Transverse colon (tissue), 4 donors: ENCODE data around the gene ZNHIT3. TPM values are rescaled to one million over a fixed set of nuclear protein-coding genes. Genes with fewer than 3 reads are reported as not detected.
A peak's percentile ranks its signal among the peaks of the same experiment; 100 is the strongest.

Experiments used
- DNase-seq: peaks from one replicate; pipeline ENCODE4 v3.0.0-alpha.2; 2019
- H3K27ac ChIP-seq, 4 donors: fragments of 200-600 bp; sonication (generic); 2 replicates each; pipeline ENCODE4 v1.5.1; 2016 to 2018; ENCODE audit warnings: inconsistent platforms in 4 of 4
- H3K27me3 ChIP-seq: fragments of 200-600 bp; sonication (generic); 2 replicates; pipeline ENCODE4 v1.5.1; 2017; ENCODE audit warnings: inconsistent platforms
- H3K36me3 ChIP-seq, 4 donors: fragments of 200-600 bp; sonication (generic); 2 replicates each; pipeline ENCODE4 v1.5.1; 2017 to 2019; ENCODE audit warnings: inconsistent platforms in 4 of 4
- H3K4me1 ChIP-seq, 4 donors: fragments of 200-600 bp; sonication (generic); 2 replicates each; pipeline ENCODE4 v1.5.1; 2017 to 2020; ENCODE audit warnings: inconsistent platforms in 4 of 4
- H3K4me3 ChIP-seq, 4 donors: fragments of 200-600 bp; sonication (generic); 1 replicate in 1 of 4; 2 replicates in 3 of 4; pipeline versions ENCODE4 v1.5.1 to v1.6.1; 2017 to 2019; ENCODE audit warnings: inconsistent platforms in 4 of 4
- H3K9me3 ChIP-seq, 2 donors: fragments of 200-600 bp; sonication (generic); 2 replicates each; pipeline ENCODE4 v1.5.1; 2017 to 2019; ENCODE audit warnings: inconsistent platforms in 2 of 2
- EP300 ChIP-seq: sonication (generic); formaldehyde crosslinking; IDR thresholded peaks from one replicate; pipeline ENCODE4 v1.6.1; 2017; ENCODE audit warnings: antibody characterized with exemption, low read depth
- POLR2A ChIP-seq: fragments of 450-650 bp; IDR thresholded peaks from one replicate; pipeline ENCODE4 v1.6.1; 2016; ENCODE audit warnings: antibody characterized with exemption, mild to moderate bottlenecking, moderate library complexity
- POLR2AphosphoS5 ChIP-seq, 3 donors: sonication (generic); formaldehyde crosslinking; IDR thresholded peaks; one replicate each; pipeline ENCODE4 v1.6.1; 2016; ENCODE audit warnings: antibody characterized with exemption in 3 of 3
- WGBS, 2 donors: methylation state at CpG; one replicate each; pipeline ENCODE4 v1.1.5; 2018; ENCODE audit warnings: low coverage in 1 of 2; 5-methylcytosine and 5-hydroxymethylcytosine counted together
- in situ Hi-C, 4 donors: fragments of 200-750 bp; cut with MboI; loops; one replicate each; pipeline versions ENCODE4 v1.15.0 to v1.15.1; 2017; ENCODE audit warnings: low sequenced_read_pairs in 3 of 4, low pct_ligation_motif_present in 1 of 4, low pct_unique_long_range_greater_than_20kb in 1 of 4
- intact Hi-C: fragments of 100-400 bp; cut with DNase I; formaldehyde crosslinking; loops from one replicate; pipeline ENCODE4 v1.15.1; 2023; ENCODE audit warnings: low total_unique reads
- total RNA-seq, 4 donors: library from RNA; depleted of rRNA; stranded (reverse); fragments of >200 nt; gene quantifications; one replicate each; pipeline ENCODE4 v1.1.0, GENCODE V29; 2016
- TF ChIP-seq, protein P1 (sequence below), 5 experiments: fragments of 200-600 bp in 3 of 5; fragments of 450-650 bp in 2 of 5; sonication (generic) in 3 of 5; IDR thresholded peaks; 1 replicate in 2 of 5; 2 replicates in 3 of 5; pipeline ENCODE4 v1.5.1; 2016 to 2017; ENCODE audit warnings: antibody characterized with exemption in 5 of 5, inconsistent platforms in 3 of 5, mild to moderate bottlenecking in 2 of 5, moderate library complexity in 1 of 5

ZNHIT3 gene
- total RNA-seq, 4 donors from 2014 or later = 6.7 to 38.6 (median 27.2) TPM

DNA sequence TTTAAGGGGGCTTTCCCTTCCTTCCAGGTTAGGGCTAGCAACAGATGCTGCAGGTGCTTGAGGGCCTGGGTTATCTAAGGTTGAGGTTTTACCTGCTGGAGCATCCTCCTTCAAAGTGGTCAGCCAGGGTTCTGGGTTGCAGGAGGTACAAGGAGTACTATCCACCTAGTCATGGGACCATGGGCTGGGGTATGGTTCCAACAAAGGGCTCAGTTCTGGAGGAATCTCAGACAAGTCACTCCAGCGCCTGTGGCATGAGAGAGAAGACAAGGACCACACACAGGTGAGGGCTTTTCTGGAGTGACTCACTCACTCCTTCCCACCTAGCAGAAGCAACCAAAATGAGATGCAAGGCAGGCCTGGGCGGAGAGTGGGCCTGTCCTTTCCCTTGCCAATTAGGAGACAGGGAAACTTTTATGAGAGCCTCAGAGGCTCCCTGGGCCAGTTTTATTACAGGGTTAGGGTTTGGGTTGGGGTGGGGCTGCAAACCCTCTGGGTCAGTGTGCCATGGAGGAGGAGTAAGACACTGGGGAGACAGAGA is 46.0 kb downstream of the ZNHIT3 start:
- Histone ChIP-seq H3K4me3 (no peak overlapping the region), H3K27ac (no peak overlapping the region), H3K9me3 (no peaks in the 10 kb centered on the region), H3K27me3 (no peaks in the 10 kb centered on the region), H3K36me3 (peaks cover 0 to 5% (median 0%) of the 10 kb centered on the region in 4 donors), H3K4me1 (peaks cover 0 to 18% (median 16%) of the 10 kb centered on the region in 4 donors)
- no peak for DNase-seq
- 93% methylated on average over 2 of the region's 2 CpGs; no CpG with 5 or more reads in 1 of the 2 donors for WGBS, 2 donors
- TF ChIP-seq EP300 (no peak), POLR2A (no peak), POLR2AphosphoS5 (IDR thresholded peaks at IDR 0.05) (no peak)
- TF ChIP-seq, protein P1, sequence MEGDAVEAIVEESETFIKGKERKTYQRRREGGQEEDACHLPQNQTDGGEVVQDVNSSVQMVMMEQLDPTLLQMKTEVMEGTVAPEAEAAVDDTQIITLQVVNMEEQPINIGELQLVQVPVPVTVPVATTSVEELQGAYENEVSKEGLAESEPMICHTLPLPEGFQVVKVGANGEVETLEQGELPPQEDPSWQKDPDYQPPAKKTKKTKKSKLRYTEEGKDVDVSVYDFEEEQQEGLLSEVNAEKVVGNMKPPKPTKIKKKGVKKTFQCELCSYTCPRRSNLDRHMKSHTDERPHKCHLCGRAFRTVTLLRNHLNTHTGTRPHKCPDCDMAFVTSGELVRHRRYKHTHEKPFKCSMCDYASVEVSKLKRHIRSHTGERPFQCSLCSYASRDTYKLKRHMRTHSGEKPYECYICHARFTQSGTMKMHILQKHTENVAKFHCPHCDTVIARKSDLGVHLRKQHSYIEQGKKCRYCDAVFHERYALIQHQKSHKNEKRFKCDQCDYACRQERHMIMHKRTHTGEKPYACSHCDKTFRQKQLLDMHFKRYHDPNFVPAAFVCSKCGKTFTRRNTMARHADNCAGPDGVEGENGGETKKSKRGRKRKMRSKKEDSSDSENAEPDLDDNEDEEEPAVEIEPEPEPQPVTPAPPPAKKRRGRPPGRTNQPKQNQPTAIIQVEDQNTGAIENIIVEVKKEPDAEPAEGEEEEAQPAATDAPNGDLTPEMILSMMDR (IDR thresholded peaks at IDR 0.05) = no peak
- in situ Hi-C loops (no loop called here), intact Hi-C loops (no loop called here)

- Histone ChIP-seq H3K9me3 (no peaks in the 10 kb centered on the region), H3K4me1 (peaks cover 0 to 18% (median 16%) of the 10 kb centered on the region in 4 donors), H3K27ac (peak overlapping the region; percentile 94 to 100 (median 96)), H3K36me3 (no peaks in the 10 kb centered on the region), H3K27me3 (no peaks in the 10 kb centered on the region), H3K4me3 (peak overlapping the region; percentile 66 to 93 (median 82))
- TF ChIP-seq, protein P1 (IDR thresholded peaks at IDR 0.05) = peak; percentile 39 to 72 (median 50)
- TF ChIP-seq POLR2A (peak; percentile 4), EP300 (no peak), POLR2AphosphoS5 (IDR thresholded peaks at IDR 0.05) (peak in 2 of 3 donors; percentile 37 to 57)
- DNase-seq = peak; percentile 82
- in situ Hi-C loops (no loop called here), intact Hi-C loops (no loop called here)
- 4 to 6% methylated on average over 11 to 45 of the region's 48 CpGs for WGBS, 2 donors
Observed at GRCh38 chr17:36533935-36534839, 47.7 kb downstream of the ZNHIT3 start.

DNA sequence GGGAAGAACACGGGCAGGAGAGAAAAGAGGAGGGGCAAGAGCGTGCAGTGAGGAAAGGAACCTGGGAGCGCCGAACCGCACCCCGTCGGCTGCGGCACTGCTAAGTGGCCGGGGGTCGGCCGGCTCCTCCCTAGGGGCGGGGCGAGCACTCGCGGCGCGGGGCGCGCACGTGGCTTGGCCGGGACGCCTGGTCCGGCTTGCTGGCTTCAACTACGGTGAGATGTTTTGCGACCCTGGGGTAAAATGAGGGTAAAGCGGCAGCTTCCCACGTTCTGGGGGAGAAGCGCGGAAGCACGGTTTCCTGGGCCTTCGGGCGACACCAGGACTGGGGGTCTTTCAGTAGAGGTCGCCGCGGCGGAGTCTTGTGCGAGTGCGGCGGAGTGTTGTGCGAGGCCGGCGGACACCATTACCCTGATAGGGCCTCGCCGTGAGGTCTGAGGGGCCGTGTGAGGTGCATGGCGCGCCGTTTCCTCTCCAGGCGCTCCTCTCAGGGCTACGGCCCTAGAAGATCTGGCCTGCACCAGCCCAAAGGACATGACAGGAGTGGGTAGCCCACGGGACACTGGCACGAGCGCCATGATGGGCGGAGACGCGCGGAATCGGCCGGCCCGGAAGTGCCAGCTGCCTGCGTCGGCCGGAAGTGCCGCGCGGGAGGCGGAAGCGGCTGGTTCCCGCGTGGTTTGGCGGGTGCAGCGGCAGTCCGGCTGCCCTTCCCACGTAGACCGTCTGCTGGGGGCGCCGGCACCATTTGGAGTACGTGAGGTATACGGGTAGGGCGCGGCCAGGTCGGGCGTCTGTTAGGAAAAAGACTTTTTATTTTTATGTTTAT is 48.6 kb downstream of the ZNHIT3 start, which contains the start of the genes MYO19 and PIGW:
Gene MYO19 (minus strand): TSS at position 29 of the 829 bp plus-strand sequence. CDS start 2,330 bp downstream, outside the sequence.
Gene PIGW (plus strand): TSS at position 148 of the 829 bp plus-strand sequence. CDS start 2,115 bp downstream, outside the sequence.
- H3K36me3 ChIP-seq = no peaks in the 10 kb centered on the region
- WGBS, 2 donors = 1% methylated on average over 60 of the region's 83 CpGs; no CpG with 5 or more reads in 1 of the 2 donors
- H3K9me3 ChIP-seq = no peaks in the 10 kb centered on the region
- in situ Hi-C loops = no loop called here
- intact Hi-C loops = no loop called here
- H3K27me3 ChIP-seq = no peaks in the 10 kb centered on the region
- peaks cover 0 to 18% (median 16%) of the 10 kb centered on the region in 4 donors for H3K4me1 ChIP-seq
- peak within 1 kb of the TSS; percentile 66 to 93 (median 82) for H3K4me3 ChIP-seq
- peak within 1 kb of the TSS; percentile 94 to 100 (median 96) for H3K27ac ChIP-seq
- DNase-seq = peak; percentile 93
- TF ChIP-seq POLR2A = peak; percentile 90
- TF ChIP-seq, protein P1 (IDR thresholded peaks at IDR 0.05) = no peak
- TF ChIP-seq POLR2AphosphoS5 (IDR thresholded peaks at IDR 0.05) = peak; percentile 81 to 97 (median 96)
- TF ChIP-seq EP300 = no peak
